HL-60/S4 treated with retinoic acid at 250 ng/mL for 4 days and 3 days (cell line): ENCODE results near the gene CHRNA1.

ENCODE experiments used
- in situ Hi-C: fragments of 300-500 bp; cut with MboI; formaldehyde crosslinking; loops from 2 replicates; pipeline ENCODE4 v1.7.0; 2022; ENCODE audit warnings: low sequenced_read_pairs

Gene CHRNA1

DNA sequence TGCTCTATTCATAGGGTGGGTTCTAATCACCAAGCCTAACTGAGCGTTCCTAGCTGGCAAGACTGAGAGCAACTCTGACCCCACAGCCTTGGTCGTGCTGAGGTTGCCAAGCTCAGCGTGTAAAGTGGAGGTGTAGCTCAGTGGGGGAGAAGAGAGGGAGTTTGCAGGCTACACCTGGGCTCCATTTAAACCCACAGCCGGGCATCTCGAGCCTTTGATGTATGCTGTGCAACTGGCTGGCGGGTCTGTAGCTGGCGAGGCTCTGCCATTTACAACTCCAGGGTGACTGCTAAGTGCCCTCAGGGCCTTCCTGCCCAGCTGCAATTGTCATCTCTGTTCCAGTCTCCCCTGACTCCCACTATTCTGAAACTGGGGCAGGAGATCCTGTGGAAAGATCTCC is 20.0 kb upstream of the CHRNA1 start:
- in situ Hi-C loops: no loop called here

DNA sequence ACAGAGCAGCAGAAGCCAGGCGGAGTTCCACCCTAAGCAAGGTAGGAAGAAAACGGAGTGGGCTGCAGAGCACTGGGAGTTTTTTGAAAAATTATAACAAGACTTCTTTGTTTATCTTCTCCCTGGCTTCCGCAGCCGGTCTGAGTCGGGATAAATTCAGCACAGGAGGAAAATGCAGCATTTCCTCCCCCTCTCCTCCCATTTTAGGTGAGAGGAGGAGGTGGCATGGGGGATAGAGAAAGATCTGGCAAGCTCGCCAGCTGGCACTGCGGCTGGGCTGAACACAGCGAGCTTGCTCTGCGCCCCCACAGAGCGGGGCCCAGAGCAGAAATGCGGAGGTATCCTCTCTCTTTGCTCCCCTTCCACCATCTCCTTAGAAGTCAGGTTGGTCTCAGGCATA is 17.7 kb upstream of the CHRNA1 start:
- in situ Hi-C loops: no loop called here

DNA sequence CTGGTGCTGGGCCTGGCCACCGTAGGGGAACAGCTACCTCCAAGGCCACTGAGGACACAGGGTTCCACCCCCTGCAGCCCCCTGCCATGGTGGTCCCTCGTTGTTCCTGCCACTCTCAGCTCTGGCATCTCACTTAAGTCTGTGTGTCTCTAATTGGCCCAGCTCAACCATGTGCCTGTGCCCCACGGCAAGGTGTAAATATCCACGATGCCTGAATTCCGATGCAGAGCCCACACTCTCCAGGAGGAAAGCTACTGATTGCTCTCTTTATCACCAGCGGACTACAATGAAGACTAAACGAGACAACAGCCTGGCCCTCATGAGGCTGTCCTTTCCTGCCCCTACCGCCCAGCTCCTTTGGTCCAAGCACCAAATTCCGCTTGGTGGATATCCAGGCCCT is 17.0 kb upstream of the CHRNA1 start:
- in situ Hi-C loops: no loop called here

DNA sequence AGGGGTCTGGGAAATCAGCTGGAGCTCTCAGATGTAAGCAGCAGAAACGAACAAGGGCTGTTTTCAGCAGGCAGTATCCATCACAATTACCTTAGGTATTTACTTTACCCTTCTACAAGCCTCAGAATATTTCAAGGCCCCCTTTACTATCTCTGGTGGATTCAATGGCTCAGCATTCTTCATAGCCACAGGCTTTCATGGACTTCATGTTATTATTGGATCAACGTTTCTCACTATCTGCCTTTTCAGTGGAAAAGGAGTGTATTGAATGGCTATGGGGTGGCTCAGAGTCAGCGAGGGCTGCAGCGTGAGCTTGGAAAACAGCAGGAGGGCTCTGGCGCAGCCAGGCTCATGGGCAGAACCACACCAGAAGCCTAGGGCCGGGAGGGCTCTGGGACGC is 16.6 kb upstream of the CHRNA1 start:
- in situ Hi-C loops: no loop called here

DNA sequence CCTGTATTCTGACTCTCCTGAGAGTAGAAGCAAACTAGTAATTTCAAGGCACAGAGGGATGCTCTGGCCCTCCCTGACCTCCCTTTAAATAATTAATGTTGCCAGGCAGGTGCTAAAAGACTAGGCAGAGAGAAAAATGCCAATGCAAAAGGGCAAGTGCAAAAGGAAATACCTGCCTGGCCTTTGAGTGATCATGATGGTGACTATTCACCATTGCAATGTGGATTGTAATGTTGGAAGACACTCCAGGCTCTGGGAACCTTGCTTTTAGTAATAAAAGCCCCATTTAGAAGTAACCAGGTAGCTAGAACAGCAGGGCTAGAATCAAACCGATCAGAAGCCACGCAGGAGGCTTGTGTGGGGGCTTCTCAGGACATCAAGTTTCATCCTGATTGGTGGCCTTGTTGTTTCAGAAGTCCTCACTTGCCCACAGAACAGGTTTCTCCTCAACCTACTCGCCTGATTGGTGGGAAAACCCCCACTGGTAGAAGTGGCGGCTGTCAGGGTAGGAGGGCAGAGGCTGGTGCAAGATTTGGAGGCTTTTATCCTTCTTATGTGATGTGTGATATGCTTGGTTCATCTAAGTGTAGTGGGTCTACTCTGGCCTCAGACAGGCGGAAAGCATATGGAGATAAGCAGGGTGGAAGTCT is 16.0 kb upstream of the CHRNA1 start:
- in situ Hi-C loops: no loop called here

DNA sequence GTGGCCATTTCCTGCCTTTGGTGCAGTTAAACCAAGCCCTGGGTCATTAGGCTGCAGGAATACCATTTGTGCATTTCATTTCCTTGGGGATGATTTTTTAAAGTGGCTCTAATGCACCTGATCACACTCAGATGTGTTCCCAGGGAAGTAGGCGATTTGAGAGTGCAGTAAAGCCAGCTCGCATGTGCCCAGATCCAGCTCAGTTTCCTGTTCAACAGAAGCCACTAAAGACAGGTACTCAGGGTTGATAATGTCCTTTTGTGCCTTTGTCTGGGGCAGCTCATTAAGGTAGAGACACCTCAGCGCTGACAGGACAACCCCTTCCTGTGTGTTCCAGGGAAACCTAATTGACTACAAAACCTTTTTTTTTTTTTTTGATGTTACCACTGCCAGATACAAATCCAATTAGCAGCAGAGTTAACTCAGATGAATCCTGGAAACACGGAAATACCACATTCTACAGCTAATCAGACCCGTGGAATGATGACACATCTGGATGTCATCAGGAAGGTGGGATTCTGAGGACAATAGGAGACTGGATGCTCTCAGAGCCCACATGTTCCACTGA is 15.2 kb upstream of the CHRNA1 start:
- in situ Hi-C loops: no loop called here

DNA sequence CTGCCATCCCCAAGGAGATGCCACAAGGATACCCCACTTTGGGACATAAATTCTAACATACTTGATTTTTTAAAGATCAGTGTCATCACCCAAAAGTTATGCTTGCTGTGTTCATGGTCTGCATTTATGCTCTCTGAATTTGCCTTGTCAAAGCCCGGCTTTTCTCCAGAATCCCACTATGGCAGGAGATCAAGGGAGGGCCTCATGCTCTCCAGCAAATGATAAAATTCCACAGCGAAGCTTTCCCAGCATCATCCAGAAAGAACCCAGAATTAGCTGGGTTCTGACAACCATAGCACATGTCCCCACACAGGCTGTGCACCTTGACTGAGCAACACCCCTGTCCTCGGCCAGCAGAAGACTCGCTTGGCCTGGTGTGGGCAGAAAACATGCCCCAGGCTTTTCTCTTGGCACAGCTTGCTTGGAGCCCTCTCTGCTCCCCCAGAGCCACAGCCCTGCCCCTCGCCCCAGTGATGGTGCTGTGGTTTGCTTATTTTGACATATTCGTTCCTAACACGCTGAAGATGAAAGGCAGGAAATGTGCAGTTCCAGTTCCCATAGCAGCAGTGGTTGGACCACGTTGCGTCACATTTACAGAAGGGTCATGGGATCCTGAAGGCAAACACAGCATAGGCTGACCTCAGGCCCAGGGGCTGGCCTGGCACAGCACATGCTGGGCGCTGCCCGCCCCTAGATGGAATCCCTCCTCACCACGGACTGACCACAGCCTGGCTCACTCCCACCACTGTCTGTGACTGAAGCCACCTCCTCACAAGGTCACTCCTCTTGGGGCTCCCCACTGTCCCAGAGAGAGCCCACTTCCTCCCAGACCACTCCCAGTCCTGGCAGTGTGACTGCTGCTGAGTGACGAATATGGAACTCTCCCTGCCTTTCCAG is 14.1 kb upstream of the CHRNA1 start:
- in situ Hi-C loops: no loop called here

DNA sequence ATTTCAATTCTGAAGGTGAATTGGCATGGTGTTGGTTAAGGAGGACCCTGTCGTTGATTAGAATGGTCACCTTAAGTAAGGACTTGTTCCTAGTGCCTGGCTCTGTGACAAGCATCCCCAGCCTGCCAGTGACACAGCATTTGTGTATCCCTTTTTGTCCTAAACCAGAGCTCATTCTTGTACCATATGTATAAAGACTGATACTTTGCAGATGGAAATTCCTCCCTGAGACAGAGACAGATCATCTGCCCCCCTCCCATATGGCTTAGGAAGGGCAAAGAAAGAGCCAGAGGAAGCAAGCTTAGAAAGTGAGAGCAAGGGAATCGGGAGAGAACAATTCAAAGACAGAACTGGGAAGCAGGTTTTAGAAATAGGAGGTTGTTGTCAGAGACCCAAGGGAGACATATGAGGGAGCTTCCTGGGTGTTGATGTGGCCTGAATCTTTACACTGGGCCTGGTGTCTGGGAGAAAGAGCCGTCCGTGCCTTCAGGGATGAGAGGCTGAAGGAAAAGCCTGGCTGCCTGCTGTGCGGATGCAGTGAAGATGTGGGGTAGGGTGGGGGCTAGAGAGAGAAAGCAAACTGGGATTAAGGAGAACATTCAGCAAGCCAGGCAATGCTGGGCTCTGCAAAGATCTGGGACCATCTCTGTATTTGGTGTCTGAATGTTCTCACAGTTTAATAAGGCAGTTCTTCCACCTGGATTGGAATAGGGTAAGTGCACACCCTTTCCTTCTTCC is 13.2 kb upstream of the CHRNA1 start:
- in situ Hi-C loops: no loop called here

DNA sequence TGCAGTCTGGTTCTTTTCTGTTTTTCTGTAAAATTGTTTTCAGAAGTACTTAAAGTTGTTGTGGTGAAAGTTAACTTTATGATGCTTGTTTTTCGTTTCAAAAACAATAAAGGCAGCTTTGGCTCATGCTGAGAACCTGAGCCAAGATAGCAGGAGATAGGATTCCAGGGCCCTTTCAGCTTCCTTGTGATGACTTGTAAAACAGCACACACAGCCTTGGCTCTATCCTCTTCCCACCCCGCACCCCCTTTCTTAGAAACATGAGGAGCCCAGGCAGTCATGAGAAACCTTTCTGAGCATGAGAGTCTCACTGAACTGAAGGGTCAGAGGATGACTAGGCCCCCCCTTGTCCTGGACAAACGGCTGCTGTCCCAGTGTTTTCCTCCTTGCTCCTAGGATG is 12.4 kb upstream of the CHRNA1 start:
- in situ Hi-C loops: no loop called here

DNA sequence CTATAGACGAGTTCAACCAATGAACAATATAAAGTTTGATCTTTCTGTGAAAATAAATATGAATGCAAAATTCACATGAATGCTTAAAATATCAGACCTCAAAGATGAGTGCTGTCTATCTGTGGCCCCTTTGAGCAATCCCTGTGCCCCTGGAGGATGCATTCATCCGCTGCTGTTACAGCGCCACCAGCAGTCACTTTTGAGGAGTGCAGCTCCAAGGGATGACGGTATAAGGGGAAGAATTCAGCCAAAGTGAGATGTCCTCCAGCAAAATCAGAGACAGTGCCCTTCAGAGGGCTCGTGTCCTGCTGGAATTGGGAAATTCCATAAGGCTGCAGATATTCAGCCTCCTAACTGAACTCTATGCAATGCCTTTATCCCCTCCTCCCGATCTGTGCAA is 12.0 kb upstream of the CHRNA1 start:
- in situ Hi-C loops: no loop called here

DNA sequence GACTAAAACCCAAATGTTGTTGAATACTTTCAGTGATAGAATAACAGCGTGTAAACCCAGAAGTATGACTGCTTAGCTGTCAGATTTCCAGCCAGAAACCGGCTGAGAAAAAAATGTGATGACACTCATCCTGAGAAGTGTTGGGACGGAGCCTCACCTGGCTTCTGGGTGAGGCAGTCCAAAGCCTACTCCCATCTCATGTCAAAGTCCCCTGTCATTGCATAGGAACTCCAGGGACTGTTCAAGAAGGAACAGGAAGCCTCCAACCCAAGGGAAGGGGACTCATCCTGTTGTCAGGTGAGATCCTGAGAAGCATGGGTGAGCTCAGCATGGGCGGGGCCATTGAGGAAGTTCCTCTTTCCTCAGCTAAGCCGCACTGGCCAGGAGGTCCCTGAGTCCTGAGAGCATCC is 11.3 kb upstream of the CHRNA1 start:
- in situ Hi-C loops: no loop called here

DNA sequence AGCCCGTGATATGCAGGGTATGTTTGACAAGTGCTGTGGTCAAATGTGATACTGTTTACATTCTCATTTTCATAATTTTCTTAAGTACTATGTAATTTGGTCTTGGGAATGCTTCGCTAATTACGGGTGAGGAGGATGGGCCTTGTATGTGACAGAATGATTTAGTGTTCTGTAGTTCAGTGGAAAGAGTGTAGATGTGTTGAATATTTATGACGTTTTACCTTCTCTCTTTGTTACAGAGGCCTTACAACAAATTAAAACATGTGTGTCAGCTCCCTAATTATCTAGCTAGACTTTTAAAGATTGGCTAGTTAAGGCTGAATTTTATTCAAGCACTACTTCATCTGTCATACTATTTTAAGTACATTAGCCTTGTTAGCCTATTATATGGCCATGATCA is 10.6 kb upstream of the CHRNA1 start:
- in situ Hi-C loops: loop anchor here (25.0 kb wide), 1 partner anchor 212 kb away; no protein-coding TSS in a partner anchor

DNA sequence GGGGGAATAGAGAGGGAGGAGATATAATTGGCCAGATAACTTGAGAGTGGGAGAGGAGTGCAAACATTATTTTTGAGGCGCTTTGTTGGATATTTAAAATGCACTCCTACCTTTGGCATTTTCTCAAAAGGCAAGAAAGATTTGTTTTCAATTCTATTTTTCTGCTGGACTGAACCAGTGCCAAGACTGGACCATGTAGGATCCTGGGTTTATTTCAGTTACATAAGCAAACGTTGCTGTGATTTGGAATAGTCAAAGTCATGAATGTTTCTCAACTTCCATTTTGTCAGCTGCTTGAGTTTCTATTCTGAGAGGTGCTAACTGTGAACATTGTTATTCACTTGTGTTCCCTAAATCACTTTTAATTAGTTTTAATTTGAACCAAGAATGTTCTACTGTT is 8.9 kb upstream of the CHRNA1 start:
- in situ Hi-C loops: loop anchor here (25.0 kb wide), 1 partner anchor 214 kb away; no protein-coding TSS in a partner anchor

DNA sequence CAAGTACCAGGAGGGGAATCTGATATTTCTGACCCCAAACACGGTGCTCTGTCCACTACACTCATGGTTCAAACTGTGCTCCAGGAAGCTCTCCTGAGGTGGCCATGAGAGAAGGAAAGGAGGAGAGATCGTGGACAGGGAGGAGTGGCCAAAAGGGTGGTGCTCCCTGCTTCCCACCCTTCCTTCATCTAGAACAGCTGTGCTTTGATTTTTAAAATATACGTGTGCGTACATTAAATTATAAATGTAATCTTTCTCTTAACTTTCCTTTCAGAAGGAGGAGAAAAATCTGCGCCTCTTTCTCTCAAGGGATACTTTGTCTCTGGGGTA is 8.2 kb upstream of the CHRNA1 start:
- in situ Hi-C loops: loop anchor here (25.0 kb wide), 1 partner anchor 215 kb away; no protein-coding TSS in a partner anchor

DNA sequence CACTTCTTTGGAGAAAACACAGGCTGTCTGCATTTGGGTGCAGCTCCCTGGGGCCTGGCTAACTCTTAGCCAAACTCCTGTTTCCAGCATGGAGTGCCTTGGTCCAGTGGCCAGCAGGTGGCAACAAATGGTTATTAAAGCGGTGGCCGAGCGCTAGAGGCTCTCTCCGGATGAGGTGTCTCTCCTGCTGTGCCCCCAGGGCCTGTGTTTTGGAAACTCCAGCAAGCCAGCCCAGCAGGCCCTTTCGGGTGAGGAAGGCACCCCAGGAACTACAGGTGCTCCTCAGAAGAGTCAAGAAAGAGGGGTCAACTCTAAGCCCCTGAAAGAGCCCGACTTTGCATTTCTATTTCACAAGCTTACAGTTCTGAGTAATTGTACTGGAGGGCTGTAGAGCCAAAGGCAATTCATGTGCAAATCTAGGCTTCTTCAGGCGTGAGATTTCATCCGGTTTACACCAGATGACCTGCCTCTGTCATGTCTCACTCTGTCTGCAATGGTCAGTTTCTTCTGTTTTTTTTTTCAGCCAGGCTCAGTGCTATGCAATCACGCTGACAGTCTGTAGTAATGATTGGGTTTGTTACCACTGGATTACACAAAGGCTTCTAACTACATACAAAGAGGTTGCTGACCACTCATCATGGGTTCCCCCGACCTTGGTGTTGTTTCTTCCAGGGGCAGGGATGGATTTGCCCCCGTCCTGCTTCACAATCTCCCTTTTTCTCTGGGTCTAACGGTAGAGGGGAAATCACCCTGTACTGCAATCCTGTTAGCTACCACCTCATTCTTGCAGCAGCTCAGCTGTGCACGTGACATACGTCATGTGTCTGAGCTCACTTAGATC is 7.6 kb upstream of the CHRNA1 start:
- in situ Hi-C loops: loop anchor here (25.0 kb wide), 1 partner anchor 215 kb away; no protein-coding TSS in a partner anchor

DNA sequence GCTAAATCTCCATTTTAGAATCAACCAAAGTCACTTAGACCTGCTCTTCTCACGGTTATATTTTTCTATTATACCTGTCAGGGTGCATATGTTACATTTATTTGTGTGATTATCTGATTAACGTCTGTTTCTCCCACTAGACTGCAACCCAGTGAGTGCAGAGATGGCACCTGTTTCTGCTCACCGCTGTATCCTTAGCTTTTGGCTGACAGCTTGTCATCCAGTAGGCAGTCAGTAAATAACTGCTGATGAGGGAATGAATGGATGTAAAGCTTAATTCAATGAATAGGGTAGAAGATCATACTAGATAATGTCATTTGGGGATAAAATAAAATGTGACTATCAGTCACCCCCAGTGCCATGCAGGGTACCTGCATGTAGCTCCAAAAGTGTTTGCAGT is 6.9 kb upstream of the CHRNA1 start:
- in situ Hi-C loops: loop anchor here (25.0 kb wide), 1 partner anchor 216 kb away; no protein-coding TSS in a partner anchor

DNA sequence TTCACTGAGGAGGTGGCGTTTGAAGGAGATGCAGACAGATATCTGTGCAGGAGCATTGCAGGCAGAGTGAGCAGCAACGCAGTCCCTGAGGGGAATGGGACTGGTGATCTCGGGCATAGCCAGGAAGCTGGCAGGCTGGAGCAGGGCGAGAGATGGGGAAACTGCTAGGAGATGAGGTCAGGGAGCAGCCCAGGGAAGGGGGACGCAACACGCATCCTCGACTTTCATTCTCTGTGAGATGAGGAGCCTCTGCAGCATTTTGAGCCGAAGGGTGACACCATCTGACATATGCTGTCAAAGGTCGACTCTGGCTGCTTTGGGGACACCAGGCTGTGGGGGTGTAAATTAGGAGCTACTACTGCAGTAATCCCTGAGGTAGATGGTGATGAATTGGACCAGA is 4.3 kb upstream of the CHRNA1 start:
- in situ Hi-C loops: loop anchor here (25.0 kb wide), 1 partner anchor 219 kb away; no protein-coding TSS in a partner anchor

DNA sequence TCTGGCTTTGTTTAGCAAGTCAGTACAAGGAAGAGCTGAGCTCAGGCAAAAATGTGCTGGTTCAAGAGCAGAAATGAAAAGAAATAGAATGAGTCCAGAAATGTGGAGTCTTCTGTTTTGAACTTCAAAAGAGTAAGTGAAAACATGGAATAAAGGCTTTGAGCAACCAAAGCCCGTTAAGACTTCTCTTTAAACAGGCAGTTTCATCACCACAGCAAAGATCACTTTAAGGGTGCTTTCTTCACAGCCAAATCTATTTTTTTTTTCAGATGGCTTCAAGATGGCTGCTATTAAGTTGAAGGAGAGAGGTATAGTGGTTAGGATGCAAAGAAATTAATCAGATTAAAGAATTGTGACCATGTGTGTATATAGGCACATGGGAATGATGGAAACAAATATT is 2.0 kb upstream of the CHRNA1 start:
- in situ Hi-C loops: loop anchor here (25.0 kb wide), 1 partner anchor 221 kb away; no protein-coding TSS in a partner anchor

DNA sequence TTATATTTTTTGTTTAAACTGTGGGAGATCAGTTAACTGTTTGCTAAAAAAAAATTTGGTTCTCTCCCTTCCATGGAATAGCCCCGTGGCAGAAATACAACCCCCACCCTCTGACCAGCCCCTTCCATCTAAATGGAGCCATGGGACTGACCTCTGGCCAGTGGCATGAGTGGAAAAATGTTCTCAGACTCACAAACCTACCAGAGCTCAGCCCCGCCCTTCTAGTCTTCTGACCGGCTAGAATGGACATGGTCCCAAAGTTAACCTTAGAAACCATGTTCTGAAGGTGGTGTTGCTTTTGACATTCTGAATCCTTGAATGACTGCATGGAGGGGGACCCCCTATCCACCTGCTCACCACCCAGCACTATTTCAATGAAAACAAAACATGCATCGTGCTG is 1.3 kb upstream of the CHRNA1 start:
- in situ Hi-C loops: loop anchor here (25.0 kb wide), 1 partner anchor 222 kb away; no protein-coding TSS in a partner anchor

DNA sequence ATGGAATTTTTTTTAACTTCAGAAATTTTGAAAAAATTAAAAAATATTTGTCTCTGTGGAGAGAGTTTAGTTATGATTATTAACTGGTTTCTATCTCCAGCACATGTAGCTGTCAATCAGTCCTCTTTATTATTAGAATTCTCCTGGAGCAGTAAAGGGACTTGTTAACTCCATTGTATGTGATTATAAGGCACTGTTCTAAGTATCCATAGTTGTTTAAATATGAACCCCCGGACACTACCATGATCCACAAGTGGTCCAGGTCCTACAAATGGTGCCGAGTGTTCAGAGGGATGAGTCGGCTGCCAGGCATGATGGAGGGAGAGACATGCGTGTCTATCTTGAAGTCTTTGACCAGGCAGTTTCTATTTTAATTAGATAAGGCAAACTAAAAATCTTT is 492 bp downstream of the CHRNA1 start:
- in situ Hi-C loops: loop anchor here (25.0 kb wide), 1 partner anchor 224 kb away; no protein-coding TSS in a partner anchor
